Measurements from ENCODE around the gene FAM193A. TPM values are rescaled to one million over a fixed set of nuclear protein-coding genes. Genes with fewer than 3 reads are reported as not detected.

The FAM193A gene
- polyA plus RNA-seq, 1 of the 3 experiments (the other 2 are of a cell fraction): 9.2 TPM

- H3K9me3 ChIP-seq: no peaks in the 10 kb centered on the region
- peak overlapping the region in 1 of 2 experiments; percentile 28; a peak in 1 of 4 replicates for H3K27ac ChIP-seq (ENCODE audit: low read depth in 2 of 2, low read length in 1 of 2)
- peak overlapping the region; percentile 44; the same call in 1 of the 2 replicates for H3K4me2 ChIP-seq
- peaks cover 3 to 54% of the 10 kb centered on the region in 2 experiments for H3K36me3 ChIP-seq (replicated peaks in 1 of 2; ENCODE audit: control insufficient read depth in 1 of 2, insufficient read depth in 2 of 2, low read length in 1 of 2)
- ChIA-PET POLR2A (no interaction called here), CTCF (no interaction called here)
- H2AFZ ChIP-seq (ENCODE audit: low read depth): no peak overlapping the region
- TF ChIP-seq, protein P1, sequence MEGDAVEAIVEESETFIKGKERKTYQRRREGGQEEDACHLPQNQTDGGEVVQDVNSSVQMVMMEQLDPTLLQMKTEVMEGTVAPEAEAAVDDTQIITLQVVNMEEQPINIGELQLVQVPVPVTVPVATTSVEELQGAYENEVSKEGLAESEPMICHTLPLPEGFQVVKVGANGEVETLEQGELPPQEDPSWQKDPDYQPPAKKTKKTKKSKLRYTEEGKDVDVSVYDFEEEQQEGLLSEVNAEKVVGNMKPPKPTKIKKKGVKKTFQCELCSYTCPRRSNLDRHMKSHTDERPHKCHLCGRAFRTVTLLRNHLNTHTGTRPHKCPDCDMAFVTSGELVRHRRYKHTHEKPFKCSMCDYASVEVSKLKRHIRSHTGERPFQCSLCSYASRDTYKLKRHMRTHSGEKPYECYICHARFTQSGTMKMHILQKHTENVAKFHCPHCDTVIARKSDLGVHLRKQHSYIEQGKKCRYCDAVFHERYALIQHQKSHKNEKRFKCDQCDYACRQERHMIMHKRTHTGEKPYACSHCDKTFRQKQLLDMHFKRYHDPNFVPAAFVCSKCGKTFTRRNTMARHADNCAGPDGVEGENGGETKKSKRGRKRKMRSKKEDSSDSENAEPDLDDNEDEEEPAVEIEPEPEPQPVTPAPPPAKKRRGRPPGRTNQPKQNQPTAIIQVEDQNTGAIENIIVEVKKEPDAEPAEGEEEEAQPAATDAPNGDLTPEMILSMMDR (IDR thresholded peaks at IDR 0.05): no peak
- TF ChIP-seq TEAD4 (IDR thresholded peaks at IDR 0.05; ENCODE audit: borderline replicate concordance, insufficient read depth) (no peak), EP300 (IDR thresholded peaks at IDR 0.05; ENCODE audit: borderline replicate concordance in 1 of 2, low read depth in 1 of 2, low read length in 1 of 2) (no peak), MEF2A (IDR thresholded peaks at IDR 0.05; ENCODE audit: borderline replicate concordance, low read depth) (no peak), RAD21 (IDR thresholded peaks at IDR 0.05; ENCODE audit: low read length) (no peak), RFX5 (IDR thresholded peaks at IDR 0.05; ENCODE audit: low read length) (no peak), SIN3A (IDR thresholded peaks at IDR 0.05; ENCODE audit: borderline replicate concordance, low read depth, low read length) (no peak), ZBTB33 (IDR thresholded peaks at IDR 0.05; ENCODE audit: borderline replicate concordance, low read depth) (no peak), ELF1 (IDR thresholded peaks at IDR 0.05) (no peak)
- TF ChIP-seq, protein P2, sequence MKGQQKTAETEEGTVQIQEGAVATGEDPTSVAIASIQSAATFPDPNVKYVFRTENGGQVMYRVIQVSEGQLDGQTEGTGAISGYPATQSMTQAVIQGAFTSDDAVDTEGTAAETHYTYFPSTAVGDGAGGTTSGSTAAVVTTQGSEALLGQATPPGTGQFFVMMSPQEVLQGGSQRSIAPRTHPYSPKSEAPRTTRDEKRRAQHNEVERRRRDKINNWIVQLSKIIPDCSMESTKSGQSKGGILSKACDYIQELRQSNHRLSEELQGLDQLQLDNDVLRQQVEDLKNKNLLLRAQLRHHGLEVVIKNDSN (IDR thresholded peaks at IDR 0.05; ENCODE audit: borderline replicate concordance, low read depth): no peak
- H3K4me3 ChIP-seq (ENCODE audit: low read depth in 2 of 2, low read length in 1 of 2): no peak overlapping the region
- H3F3A ChIP-seq (replicated peaks; ENCODE audit: insufficient read depth): peaks cover 5% of the 10 kb centered on the region
- no peaks in the 10 kb centered on the region for H3K9me2 ChIP-seq
- H3K9ac ChIP-seq: no peak overlapping the region
- H3K4me1 ChIP-seq (ENCODE audit: control insufficient read depth in 1 of 2, insufficient read depth in 2 of 2, low read depth in 1 of 2, low read length in 1 of 2): peaks cover 0 to 10% of the 10 kb centered on the region in 2 experiments; a peak in 2 of 4 replicates
- H4K20me1 ChIP-seq (ENCODE audit: insufficient read depth): 0 out of 2 replicates have a peak, but pooled peaks cover 6% of the 10 kb centered on the region
- WGBS (ENCODE audit: low lambda C conversion rate): 47% methylated on average over 9 of the region's 21 CpGs
- no peak for DNase-seq
- peaks cover 31% of the 10 kb centered on the region for H3K79me2 ChIP-seq (ENCODE audit: insufficient read depth)
- H3K27me3 ChIP-seq (ENCODE audit: insufficient read depth): no peaks in the 10 kb centered on the region
These were observed 209.7 kb downstream of the FAM193A start for GRCh38 chr4:2745981-2746806.

All from SK-N-SH (cell line).